Left lung (tissue), 10 donors: Measurements from ENCODE around the gene MYPN. TPM values are rescaled to one million over a fixed set of nuclear protein-coding genes. Genes with fewer than 3 reads are reported as not detected.
"Not testable (repeated sequence)": the region's sequence is repeated elsewhere in the genome, so short reads cannot be mapped to it uniquely, and the experiment has no call there.

Source experiments
- ATAC-seq: fragments of 200-7000 bp; cut with Tn5 transposase; one replicate; pipeline ENCODE4 v1.9.1; 2020; ENCODE audit warnings: moderate library complexity
- DNase-seq, 4 donors: peaks; one replicate each; pipeline ENCODE4 v3.0.0-alpha.2; 2013 to 2020
- H3K27ac ChIP-seq, 2 donors: fragments of 200-600 bp; sonication (generic) in 1 of 2; one replicate each; pipeline versions ENCODE4 v1.5.0 to v1.8.0; 2020 to 2021
- H3K27me3 ChIP-seq, 2 donors: fragments of 200-600 bp; sonication (generic) in 1 of 2; one replicate each; pipeline versions ENCODE4 v1.5.0 to v1.8.0; 2020 to 2021
- H3K36me3 ChIP-seq, 2 donors: fragments of 200-600 bp; sonication (generic) in 1 of 2; one replicate each; pipeline versions ENCODE4 v1.5.0 to v1.8.0; 2020 to 2021
- H3K4me1 ChIP-seq, 2 donors: fragments of 200-600 bp; one replicate each; pipeline ENCODE4 v1.8.0; 2021
- H3K4me3 ChIP-seq, 2 donors: fragments of 200-600 bp; sonication (generic) in 1 of 2; one replicate each; pipeline versions ENCODE4 v1.5.0 to v1.8.0; 2020 to 2021; ENCODE audit warnings: mild to moderate bottlenecking in 1 of 2
- H3K9me3 ChIP-seq, 2 donors: fragments of 200-600 bp; sonication (generic) in 1 of 2; one replicate each; pipeline versions ENCODE4 v1.5.0 to v1.8.0; 2020 to 2021
- intact Hi-C, 2 donors: fragments of 100-400 bp; cut with DNase I; formaldehyde crosslinking; loops; one replicate each; pipeline versions ENCODE4 v1.11.2 to v1.14.2; 2022
- polyA plus RNA-seq, 6 donors: library from polyadenylated mRNA; unstranded; fragments of 120-200 nt; gene quantifications; one replicate each; pipeline ENCODE4 v1.2.1, GENCODE V29; 2013; ENCODE audit not compliant: insufficient read length in 6 of 6
- total RNA-seq, 2 donors: library from RNA; stranded (reverse); fragmentation: NEBNext Ultra II Directional; extraction: Animal tissue kit (Norgen Biotek cat#: 25700); gene quantifications; one replicate each; pipeline ENCODE4 v1.2.1, GENCODE V29; 2021
- TF ChIP-seq, protein P1 (sequence below), 2 donors: fragments of 200-600 bp; sonication (generic) in 1 of 2; IDR thresholded peaks; one replicate each; pipeline versions ENCODE4 v1.5.0 to v1.8.0; 2021; ENCODE audit warnings: antibody characterized with exemption in 2 of 2
- donor health status: DM: no; HTN: yes; CAD: no.
- donor health status: DM: no; HTN: no; CAD: no.

Gene MYPN
- total and polyA plus RNA-seq, 8 donors: 0.03 to 0.13 (median 0.04) TPM; not detected in 3

DNA sequence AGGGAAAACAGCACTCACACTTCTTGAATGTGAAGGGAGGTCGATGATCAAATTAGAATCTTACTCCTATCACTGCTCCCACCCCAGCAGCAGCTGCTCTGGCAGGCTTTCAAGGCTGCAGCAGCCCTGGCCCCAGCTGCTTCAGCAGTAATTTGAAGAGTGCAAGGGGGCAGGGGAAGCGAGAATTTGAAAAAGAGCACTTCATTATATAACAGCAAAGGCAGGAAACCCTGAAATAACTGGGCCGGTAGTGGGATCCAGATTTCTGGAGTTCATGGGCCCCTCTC lies 44.9 kb downstream of the MYPN start:
- ATAC-seq: peak; percentile 38
- TF ChIP-seq, protein P1, sequence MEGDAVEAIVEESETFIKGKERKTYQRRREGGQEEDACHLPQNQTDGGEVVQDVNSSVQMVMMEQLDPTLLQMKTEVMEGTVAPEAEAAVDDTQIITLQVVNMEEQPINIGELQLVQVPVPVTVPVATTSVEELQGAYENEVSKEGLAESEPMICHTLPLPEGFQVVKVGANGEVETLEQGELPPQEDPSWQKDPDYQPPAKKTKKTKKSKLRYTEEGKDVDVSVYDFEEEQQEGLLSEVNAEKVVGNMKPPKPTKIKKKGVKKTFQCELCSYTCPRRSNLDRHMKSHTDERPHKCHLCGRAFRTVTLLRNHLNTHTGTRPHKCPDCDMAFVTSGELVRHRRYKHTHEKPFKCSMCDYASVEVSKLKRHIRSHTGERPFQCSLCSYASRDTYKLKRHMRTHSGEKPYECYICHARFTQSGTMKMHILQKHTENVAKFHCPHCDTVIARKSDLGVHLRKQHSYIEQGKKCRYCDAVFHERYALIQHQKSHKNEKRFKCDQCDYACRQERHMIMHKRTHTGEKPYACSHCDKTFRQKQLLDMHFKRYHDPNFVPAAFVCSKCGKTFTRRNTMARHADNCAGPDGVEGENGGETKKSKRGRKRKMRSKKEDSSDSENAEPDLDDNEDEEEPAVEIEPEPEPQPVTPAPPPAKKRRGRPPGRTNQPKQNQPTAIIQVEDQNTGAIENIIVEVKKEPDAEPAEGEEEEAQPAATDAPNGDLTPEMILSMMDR (IDR thresholded peaks at IDR 0.05): no peak
- intact Hi-C loops: loop anchor here in 1 of 2 donors (10.0 kb wide), 1 partner anchor 69 kb away; no protein-coding TSS in a partner anchor

DNA sequence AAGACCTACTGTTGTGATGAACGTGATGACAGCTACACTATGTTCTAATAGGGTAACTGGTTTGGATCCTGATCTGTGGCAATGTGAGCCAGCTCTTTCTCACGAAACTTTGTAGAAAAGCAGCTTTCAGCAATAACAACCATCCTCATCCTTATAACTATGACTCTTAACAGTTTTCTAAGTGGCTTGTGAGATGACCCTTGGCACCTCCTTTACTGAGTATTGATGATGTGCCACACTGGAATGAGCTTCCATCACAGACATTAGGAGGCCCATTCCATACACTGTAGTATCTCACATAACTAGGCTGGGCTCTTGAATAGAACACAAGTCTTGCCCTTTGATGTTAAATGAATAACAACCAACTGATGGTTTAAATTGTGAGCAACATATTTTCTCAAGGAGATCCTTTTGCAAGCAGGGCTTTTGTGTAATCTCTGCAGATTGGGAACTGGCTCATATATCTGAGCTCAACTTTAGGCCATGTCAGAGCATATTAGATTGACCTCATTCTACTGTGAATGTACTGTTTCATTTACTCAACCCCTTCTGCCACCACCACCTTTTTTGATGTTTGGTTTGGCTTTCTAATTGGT lies 46.4 kb downstream of the MYPN start:
- Histone ChIP-seq H3K4me1 (peaks cover 0 to 9% of the 10 kb centered on the region in 2 donors), H3K9me3 (no peaks in the 10 kb centered on the region), H3K27ac (no peak overlapping the region), H3K4me3 (no peak overlapping the region), H3K36me3 (no peaks in the 10 kb centered on the region), H3K27me3 (no peaks in the 10 kb centered on the region)
- intact Hi-C loops: loop anchor here in 1 of 2 donors (5.0 to 10.0 kb wide), 2 partner anchors 71 to 298 kb away; no protein-coding TSS in a partner anchor
- DNase-seq (no peak), ATAC-seq (no peak)
- TF ChIP-seq, protein P1 (IDR thresholded peaks at IDR 0.05): no peak

More for the DNA sequence above, 44.9 kb downstream of the MYPN start:
- Histone ChIP-seq H3K4me1 (peaks cover 0 to 9% of the 10 kb centered on the region in 2 donors), H3K4me3 (no peak overlapping the region), H3K27me3 (no peaks in the 10 kb centered on the region), H3K36me3 (no peaks in the 10 kb centered on the region), H3K9me3 (no peaks in the 10 kb centered on the region), H3K27ac (no peak overlapping the region)
- DNase-seq: peak in 2 of 4 donors; percentile 78 to 84

DNA sequence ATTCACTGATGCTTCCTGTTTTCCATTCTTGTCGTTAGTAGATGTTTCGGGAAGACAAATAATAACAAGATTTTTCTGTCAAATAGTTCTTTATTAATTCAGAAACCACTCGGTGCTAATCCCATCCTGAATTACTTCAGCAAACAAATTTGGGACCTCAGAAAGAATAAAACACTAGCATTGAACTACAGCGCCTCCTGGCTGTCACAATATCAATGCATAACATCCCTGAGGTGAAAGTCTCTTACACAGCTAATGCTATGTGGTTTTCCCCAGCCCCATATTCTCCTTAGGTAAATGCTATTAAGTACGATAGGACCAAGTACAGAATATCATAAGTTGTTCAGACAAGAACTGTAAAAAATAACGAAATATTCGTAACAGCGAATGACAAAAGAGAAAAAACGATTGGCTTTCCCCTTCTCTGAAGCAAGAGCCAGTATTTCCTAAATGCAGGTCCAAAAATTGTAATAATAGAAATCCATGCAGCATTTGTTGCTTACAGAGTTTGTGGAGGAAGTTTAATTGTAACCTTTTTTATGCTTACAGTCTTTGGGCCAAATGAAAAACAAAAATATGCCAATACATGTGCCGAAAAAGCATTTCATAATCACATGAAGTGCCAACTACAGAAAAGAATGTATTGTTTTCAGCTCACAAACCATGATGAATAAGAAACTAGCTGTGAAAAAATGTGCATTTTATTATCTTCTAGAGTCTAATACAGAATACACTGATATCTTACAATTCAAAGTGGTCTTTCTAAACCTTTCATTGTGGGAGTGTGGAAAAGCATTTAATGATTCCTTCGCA lies 47.3 kb downstream of the MYPN start:
- intact Hi-C loops: loop anchor here in 1 of 2 donors (5.0 to 10.0 kb wide), 2 partner anchors 72 to 299 kb away; no protein-coding TSS in a partner anchor
- ATAC-seq: peak; percentile 84
- no peaks in the 10 kb centered on the region for H3K9me3 ChIP-seq
- TF ChIP-seq, protein P1 (IDR thresholded peaks at IDR 0.05): peak; percentile 75 to 79
- no peak overlapping the region for H3K27ac ChIP-seq
- H3K27me3 ChIP-seq: no peaks in the 10 kb centered on the region
- H3K4me1 ChIP-seq: peaks cover 0 to 9% of the 10 kb centered on the region in 2 donors
- H3K4me3 ChIP-seq: no peak overlapping the region
- DNase-seq: peak in 3 of 4 donors; percentile 38 to 82 (median 50)
- no peaks in the 10 kb centered on the region for H3K36me3 ChIP-seq

DNA sequence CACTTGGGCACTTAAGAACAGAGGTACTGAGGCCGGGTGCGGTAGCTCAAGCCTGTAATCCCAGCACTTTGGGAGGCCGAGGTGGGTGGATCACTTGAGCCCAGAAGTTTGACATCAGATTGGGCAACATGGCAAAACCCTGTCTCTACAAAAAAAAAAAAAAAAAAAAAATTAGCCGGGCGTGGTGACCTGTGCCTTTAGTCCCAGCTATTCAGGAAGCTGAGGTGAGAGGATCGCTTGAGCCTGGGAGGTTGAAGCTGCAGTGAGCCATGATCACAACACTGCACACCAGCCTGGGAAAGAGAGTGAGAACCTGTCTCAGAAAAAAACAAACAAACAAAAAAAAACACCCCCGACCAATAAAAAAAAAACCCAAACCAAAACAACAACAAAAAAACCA lies 48.2 kb downstream of the MYPN start:
- not testable (repeated sequence) for H3K27ac ChIP-seq, DNase-seq, H3K9me3 ChIP-seq, H3K36me3 ChIP-seq, ATAC-seq, H3K4me3 ChIP-seq, H3K4me1 ChIP-seq, H3K27me3 ChIP-seq
- intact Hi-C loops: loop anchor here in 1 of 2 donors (5.0 to 10.0 kb wide), 2 partner anchors 73 to 300 kb away; no protein-coding TSS in a partner anchor

DNA sequence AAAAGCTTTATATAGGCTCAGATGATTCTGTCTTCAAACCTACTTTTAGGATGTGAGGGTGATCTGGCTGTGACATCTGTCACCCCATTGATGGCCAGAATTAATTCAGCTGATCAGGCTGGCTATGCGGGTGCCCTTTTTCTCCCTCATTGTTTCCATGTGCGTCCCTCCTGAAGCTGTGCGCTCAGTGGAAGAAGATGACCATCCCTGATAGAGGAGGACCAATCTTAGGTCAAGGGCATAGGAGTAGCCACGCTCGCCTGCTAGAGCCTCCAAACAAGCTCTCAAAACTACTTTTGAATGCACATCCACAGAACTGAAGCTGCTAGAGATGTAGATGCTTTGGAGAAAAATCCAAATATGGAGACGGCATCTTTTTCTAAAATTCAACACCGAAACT lies 48.7 kb downstream of the MYPN start:
- DNase-seq (no peak), ATAC-seq (no peak)
- Histone ChIP-seq H3K36me3 (no peaks in the 10 kb centered on the region), H3K4me1 (peaks cover 0 to 9% of the 10 kb centered on the region in 2 donors), H3K9me3 (no peaks in the 10 kb centered on the region), H3K27ac (no peak overlapping the region), H3K27me3 (no peaks in the 10 kb centered on the region), H3K4me3 (no peak overlapping the region)
- TF ChIP-seq, protein P1 (IDR thresholded peaks at IDR 0.05): no peak
- intact Hi-C loops: loop anchor here in 1 of 2 donors (5.0 to 10.0 kb wide), 2 partner anchors 73 to 301 kb away; no protein-coding TSS in a partner anchor
